Neutrophil (primary cell): Measurements from ENCODE around the gene SPPL2C.

ENCODE experiments used
- H3K27ac ChIP-seq: fragments of 200-600 bp; sonication (generic); 2 replicates; pipeline ENCODE4 v1.5.1; 2016; ENCODE audit warnings: mild to moderate bottlenecking, moderate library complexity
- H3K27me3 ChIP-seq: fragments of 200-600 bp; sonication (generic); 2 replicates; pipeline ENCODE4 v1.6.0; 2016; ENCODE audit warnings: mild to moderate bottlenecking
- H3K36me3 ChIP-seq: fragments of 200-600 bp; sonication (generic); 2 replicates; pipeline ENCODE4 v1.5.1; 2017
- H3K4me1 ChIP-seq, 2 experiments: fragments of 200-600 bp in 1 of 2; sonication (generic) in 1 of 2; 1 replicate in 1 of 2; 2 replicates in 1 of 2; pipeline versions ENCODE4 v1.5.1 to v1.6.1; 2013 to 2016; ENCODE audit warnings: low read depth in 1 of 2, low read length in 1 of 2, mild to moderate bottlenecking in 1 of 2, moderate library complexity in 1 of 2; ENCODE audit not compliant: control insufficient read depth in 1 of 2, insufficient read depth in 1 of 2
- H3K4me3 ChIP-seq, 2 experiments: fragments of 200-600 bp in 1 of 2; sonication (generic) in 1 of 2; 1 replicate in 1 of 2; 2 replicates in 1 of 2; pipeline ENCODE4 v1.5.1; 2013 to 2016; ENCODE audit warnings: low read depth in 1 of 2, low read length in 1 of 2, mild to moderate bottlenecking in 1 of 2, moderate library complexity in 1 of 2
- H3K9me3 ChIP-seq: fragments of 200-600 bp; sonication (generic); 2 replicates; pipeline ENCODE4 v1.5.1; 2016
- CTCF ChIP-seq: fragments of 200-600 bp; sonication (generic); IDR thresholded peaks from 2 replicates; pipeline ENCODE4 v1.5.1; 2016; ENCODE audit warnings: antibody characterized with exemption

Gene SPPL2C

GRCh38 chr17:45818699-45819098, 26.0 kb upstream of the SPPL2C start:
- H3K27me3 ChIP-seq = peaks cover 15% of the 10 kb centered on the region
- H3K36me3 ChIP-seq = no peaks in the 10 kb centered on the region
- H3K27ac ChIP-seq = no peak overlapping the region
- H3K9me3 ChIP-seq = no peaks in the 10 kb centered on the region
- no peak for TF ChIP-seq CTCF
- H3K4me3 ChIP-seq = no peak overlapping the region
- no peaks in the 10 kb centered on the region for H3K4me1 ChIP-seq

GRCh38 chr17:45819632-45820031, 25.0 kb upstream of the SPPL2C start:
- Histone ChIP-seq H3K4me1 (no peaks in the 10 kb centered on the region), H3K9me3 (no peaks in the 10 kb centered on the region), H3K36me3 (no peaks in the 10 kb centered on the region), H3K27ac (no peak overlapping the region), H3K27me3 (peaks cover 15% of the 10 kb centered on the region), H3K4me3 (no peak overlapping the region)
- TF ChIP-seq CTCF = no peak

- no peaks in the 10 kb centered on the region for H3K36me3 ChIP-seq
- H3K27me3 ChIP-seq = peaks cover 15% of the 10 kb centered on the region
- H3K4me1 ChIP-seq = no peaks in the 10 kb centered on the region
- no peaks in the 10 kb centered on the region for H3K9me3 ChIP-seq
- no peak overlapping the region for H3K4me3 ChIP-seq
- no peak overlapping the region for H3K27ac ChIP-seq
- TF ChIP-seq CTCF = no peak
These were observed 24.5 kb upstream of the SPPL2C start for GRCh38 chr17:45820052-45820780.

- no peaks in the 10 kb centered on the region for H3K9me3 ChIP-seq
- no peak overlapping the region for H3K4me3 ChIP-seq
- H3K4me1 ChIP-seq = no peaks in the 10 kb centered on the region
- H3K27ac ChIP-seq = no peak overlapping the region
- peaks cover 15% of the 10 kb centered on the region for H3K27me3 ChIP-seq
- H3K36me3 ChIP-seq = no peaks in the 10 kb centered on the region
- no peak for TF ChIP-seq CTCF
These were observed 23.5 kb upstream of the SPPL2C start for GRCh38 chr17:45821147-45821546.

GRCh38 chr17:45823598-45823997, 21.1 kb upstream of the SPPL2C start:
- H3K27ac ChIP-seq = no peak overlapping the region
- no peaks in the 10 kb centered on the region for H3K36me3 ChIP-seq
- H3K4me3 ChIP-seq = no peak overlapping the region
- H3K4me1 ChIP-seq = no peaks in the 10 kb centered on the region
- TF ChIP-seq CTCF = no peak
- H3K27me3 ChIP-seq = peaks cover 27% of the 10 kb centered on the region
- no peaks in the 10 kb centered on the region for H3K9me3 ChIP-seq
